Hindlimb muscle (tissue), 1 donor: ENCODE data around the gene MXRA5. TPM values are rescaled to one million over a fixed set of nuclear protein-coding genes. Genes with fewer than 3 reads are reported as not detected.
"Not testable (repeated sequence)": the region's sequence is repeated elsewhere in the genome, so short reads cannot be mapped to it uniquely, and the experiment has no call there.

Experiments used
- DNase-seq: peaks from one replicate; pipeline ENCODE4 v3.0.0-alpha.2; 2013
- polyA plus RNA-seq: library from polyadenylated mRNA; unstranded; fragments of 120-200 nt; gene quantifications from one replicate; pipeline ENCODE4 v1.2.1, GENCODE V29; 2013; ENCODE audit not compliant: insufficient read length

MXRA5 gene, protein sequence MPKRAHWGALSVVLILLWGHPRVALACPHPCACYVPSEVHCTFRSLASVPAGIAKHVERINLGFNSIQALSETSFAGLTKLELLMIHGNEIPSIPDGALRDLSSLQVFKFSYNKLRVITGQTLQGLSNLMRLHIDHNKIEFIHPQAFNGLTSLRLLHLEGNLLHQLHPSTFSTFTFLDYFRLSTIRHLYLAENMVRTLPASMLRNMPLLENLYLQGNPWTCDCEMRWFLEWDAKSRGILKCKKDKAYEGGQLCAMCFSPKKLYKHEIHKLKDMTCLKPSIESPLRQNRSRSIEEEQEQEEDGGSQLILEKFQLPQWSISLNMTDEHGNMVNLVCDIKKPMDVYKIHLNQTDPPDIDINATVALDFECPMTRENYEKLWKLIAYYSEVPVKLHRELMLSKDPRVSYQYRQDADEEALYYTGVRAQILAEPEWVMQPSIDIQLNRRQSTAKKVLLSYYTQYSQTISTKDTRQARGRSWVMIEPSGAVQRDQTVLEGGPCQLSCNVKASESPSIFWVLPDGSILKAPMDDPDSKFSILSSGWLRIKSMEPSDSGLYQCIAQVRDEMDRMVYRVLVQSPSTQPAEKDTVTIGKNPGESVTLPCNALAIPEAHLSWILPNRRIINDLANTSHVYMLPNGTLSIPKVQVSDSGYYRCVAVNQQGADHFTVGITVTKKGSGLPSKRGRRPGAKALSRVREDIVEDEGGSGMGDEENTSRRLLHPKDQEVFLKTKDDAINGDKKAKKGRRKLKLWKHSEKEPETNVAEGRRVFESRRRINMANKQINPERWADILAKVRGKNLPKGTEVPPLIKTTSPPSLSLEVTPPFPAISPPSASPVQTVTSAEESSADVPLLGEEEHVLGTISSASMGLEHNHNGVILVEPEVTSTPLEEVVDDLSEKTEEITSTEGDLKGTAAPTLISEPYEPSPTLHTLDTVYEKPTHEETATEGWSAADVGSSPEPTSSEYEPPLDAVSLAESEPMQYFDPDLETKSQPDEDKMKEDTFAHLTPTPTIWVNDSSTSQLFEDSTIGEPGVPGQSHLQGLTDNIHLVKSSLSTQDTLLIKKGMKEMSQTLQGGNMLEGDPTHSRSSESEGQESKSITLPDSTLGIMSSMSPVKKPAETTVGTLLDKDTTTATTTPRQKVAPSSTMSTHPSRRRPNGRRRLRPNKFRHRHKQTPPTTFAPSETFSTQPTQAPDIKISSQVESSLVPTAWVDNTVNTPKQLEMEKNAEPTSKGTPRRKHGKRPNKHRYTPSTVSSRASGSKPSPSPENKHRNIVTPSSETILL (N-terminal part only)
- 50.4 TPM for polyA plus RNA-seq

DNA sequence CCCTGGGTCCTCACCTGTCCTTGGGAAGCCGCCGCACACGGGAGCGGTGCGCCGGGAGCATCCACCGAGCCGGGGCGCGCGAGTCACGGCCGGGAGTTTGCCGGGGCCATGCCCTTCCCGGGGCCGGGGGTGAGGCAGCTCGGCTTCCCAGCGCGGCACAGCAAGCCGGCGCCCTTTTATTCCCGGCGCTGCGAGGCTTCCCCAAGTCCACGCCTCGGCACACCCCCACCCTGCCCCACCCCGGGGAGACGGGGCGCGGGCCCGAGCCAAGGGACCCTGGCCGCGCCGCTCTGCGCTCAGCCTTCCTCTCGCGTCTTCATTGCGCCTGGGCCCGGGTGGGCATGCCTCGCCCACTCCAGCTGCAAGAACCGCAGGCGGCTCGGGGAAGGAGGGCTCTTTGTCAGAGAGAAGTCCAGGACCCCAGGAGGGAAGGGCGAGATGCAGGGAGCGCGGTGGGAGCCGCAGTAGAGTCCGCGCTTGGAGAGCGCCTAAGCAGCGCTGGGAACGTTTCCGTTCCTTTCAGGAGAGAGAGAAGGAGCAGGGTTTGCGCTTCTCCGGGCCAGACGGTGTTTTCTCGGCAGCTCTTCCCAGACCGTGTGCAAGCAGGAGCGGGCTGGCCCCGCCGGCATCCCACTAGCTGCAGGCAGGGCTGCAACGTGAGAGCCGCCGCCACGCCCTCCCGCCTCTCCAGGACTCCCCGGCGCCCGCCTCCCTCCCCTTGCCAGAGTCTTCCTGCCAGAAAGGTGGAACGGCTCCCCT lies at the start of gene MXRA5:
MXRA5 (minus strand) TSS at position 152 of the 759 bp plus-strand sequence. CDS start 2,819 bp downstream, outside the sequence.
- peak; percentile 58 for DNase-seq

DNA sequence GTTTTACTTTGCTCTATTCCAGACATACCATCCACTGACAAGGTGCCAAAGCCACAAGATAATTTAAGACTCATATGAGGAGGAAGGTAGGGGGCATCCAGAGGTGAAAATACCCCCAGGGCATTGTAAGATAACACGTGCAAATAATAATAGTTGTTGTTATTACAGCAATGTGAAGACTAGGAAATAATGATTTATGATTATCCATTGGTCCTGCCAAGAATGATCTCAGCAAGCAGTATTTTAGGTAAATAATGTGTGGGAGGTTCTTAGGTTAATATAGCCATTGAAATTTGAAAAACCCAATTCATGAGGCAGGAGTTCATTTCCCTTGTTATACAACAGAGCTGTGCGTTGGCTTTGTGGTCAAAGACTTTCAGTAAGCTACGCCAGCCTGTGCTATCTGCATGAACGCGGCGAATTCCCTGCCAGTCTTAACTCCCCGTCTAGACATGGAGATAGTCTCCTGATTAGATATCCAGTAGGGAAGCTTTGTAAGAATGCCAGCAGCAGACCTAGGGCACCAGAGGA lies 47.2 kb upstream of the MXRA5 start:
- DNase-seq = peak; percentile 55

DNA sequence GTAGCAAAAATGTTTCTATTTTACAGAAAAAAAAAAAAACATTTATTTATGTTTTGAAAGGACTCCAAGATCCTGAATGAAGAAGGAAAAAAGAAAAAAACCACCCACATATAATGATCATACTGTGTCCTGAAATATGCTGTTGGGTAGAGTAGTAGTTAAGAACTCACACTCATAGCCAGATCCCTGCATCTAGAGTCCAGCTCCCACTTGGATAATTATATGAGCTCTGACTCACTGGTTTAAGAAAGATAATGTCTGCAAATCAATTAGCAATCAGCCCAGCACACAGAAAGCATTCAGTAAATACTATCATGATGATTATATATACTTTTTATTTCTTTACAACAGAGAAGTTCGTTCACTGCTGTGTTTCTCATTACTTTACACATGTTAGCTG lies 46.7 kb upstream of the MXRA5 start:
- DNase-seq = peak; percentile 30

DNA sequence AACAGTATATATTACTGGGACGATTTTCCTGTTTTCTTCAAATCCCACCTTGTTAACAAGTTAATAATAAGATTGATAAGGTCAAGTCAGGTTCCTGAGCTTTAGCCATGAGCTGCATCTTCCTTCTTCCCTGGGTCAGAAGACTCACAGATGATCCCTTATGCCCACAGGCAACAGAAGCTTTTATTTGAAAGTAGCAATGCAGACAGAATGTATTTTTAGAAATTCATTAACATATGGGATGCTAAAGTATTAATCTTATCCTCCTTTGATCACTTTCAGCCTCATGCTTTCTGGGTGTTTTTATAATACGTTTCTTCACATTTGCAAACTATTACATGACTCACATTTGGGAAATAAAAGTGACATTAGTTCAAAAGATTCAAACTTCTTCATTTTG lies 42.0 kb upstream of the MXRA5 start:
- DNase-seq = no peak

DNA sequence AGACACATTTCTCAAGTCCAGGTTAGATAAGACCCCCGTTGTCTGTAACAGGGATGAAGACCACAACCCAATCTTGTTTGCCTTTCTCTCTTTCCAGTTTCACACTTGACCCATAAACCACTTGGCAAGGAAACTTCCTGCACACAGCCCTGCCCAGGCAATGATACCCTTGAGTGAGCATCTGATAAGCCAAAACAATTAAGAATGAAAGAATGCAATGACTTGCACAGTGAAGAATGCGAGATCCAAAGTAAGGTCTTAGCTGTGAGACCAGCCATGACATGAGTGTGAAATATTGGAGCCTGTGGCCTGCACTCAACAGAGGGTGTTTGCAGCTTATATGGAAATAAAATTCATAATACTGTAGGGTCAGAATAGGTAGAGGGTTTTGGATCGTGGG lies 37.9 kb upstream of the MXRA5 start:
- no peak for DNase-seq

DNA sequence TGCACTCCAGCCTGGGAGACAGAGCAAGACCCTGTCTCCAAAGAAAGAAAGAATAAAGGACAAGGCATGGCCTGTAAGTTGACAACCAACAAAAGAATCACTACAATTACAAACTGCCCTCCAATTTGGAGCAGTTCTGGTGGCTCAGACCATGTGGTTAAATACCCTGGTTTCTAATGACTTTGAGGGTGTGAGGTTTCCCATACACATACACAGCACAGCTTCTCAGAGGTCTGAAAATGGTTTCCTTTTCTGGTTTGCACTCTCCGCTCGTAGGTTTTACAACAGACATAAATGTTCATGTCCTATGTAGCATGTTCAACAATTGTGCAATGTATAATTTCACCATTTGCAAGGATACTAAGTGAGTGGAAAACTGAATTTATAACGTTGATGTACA lies 34.2 kb upstream of the MXRA5 start:
- DNase-seq = no peak

DNA sequence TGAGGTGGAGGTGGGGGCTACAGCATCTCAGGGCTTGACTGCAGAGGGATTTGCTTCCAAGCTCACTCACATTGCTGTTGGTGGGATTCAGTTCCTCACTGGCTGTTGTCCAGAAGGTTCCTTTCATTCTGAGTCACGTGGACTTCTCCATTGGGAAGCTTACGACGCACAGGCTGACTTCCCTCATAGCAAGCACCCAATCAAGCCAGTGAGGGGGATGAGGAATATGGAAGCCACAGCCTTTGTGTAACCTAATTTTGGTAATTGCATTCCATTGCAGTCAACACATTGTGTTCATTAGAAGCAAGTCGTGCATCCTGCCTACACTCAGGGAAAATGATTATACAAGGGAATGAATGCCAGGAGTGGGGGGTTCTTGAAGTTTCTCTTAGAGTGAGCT lies 32.7 kb upstream of the MXRA5 start:
- DNase-seq = no peak

DNA sequence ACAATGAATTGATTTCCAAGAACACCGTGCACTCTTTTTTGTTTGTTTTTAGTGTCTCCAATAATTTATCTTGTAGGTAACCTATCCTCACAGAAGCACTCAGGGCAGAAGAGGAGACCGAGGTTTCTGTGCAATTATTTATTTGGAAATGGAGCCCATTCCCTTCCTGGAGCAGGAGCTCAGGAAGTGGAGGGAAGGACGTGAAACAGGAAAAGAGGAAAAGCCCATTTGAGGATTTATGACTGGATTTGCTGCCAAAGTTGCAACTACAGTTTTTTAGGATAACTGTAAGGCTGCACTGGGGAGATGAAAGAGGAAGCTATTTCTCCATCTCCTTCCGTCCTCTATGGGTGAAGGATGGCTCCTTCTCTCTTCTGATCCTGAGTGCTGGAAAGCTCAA lies 31.7 kb upstream of the MXRA5 start:
- no peak for DNase-seq

DNA sequence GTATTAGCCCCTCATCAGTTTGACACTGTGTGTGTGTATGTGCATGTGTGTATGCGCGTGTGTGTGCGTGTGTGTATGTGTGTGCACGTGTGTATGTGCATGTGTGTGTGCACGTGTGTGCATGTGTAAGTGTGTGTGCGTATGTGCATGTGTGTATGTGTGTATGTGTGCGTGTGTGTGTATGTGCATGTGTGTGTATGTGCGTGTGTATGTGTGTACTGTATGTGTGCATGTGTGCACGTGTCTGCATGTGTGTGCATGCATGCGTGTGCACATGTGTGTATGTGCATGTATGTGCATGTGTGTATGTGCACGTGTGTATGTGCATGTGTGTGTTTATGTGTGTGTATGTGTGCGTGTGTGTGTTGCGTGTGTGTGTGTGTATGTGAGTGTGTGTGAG lies 31.1 kb upstream of the MXRA5 start:
- DNase-seq = no peak

DNA sequence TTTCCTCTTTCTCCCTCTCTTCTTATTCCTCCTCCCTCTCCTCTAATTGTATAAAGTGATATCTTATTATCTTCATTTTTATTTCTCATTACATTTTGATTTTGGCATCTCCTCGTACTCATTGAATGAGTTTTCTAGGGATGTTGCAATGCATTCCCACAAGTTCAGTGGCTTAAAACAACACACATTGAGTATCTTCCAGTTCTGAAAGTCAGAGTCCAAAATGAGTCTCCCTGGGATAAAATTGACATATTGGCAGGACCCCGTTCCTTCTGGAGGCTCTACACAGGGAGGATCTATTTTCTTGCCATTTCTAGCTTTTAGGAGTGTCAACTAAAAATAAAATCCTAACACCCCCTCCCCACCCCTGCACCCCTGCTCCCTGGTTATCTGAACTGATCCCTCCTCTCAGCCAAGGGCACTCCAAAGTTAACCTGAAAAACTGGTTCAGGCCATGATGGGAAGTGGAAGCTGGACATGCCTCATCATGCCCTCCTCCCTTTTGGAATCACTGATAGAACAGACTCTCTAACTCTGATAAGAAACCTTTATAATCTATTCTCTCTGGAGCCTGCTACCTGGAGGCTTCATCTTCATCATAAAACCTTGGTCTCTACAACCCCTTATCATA lies 29.5 kb upstream of the MXRA5 start:
- DNase-seq = not testable (repeated sequence)

DNA sequence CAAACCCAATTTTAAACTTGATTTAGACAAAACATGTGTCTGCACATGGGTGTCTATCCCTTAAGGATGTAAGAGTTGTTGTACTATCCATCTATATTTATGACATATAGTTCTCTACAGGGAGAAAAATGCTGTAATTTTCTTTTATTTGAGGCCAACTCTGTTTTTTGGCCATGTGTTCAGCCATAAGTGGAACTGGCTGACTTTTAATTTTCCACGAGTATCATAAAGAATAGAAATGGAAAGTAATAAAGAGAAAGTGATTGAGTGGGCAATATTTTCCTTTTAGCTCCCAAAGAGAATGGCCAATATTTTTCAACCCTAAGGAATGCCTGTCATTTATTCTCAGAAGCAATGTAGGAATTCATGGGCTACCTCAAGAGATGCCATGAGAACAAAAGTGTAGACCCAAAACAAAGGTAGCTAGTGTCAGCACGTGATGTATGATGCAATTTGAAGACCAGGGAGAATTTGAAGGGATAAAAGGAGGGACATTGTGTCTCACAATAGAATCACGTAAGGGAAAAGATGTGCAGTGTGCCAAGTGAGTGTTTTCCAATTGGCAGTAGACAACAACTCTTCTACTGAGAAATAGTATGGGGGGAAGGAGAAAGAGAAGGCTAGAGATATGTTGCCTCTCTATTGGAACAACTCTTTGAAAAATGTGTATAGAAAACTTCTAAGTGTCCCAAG lies 27.8 kb upstream of the MXRA5 start:
- no peak for DNase-seq

DNA sequence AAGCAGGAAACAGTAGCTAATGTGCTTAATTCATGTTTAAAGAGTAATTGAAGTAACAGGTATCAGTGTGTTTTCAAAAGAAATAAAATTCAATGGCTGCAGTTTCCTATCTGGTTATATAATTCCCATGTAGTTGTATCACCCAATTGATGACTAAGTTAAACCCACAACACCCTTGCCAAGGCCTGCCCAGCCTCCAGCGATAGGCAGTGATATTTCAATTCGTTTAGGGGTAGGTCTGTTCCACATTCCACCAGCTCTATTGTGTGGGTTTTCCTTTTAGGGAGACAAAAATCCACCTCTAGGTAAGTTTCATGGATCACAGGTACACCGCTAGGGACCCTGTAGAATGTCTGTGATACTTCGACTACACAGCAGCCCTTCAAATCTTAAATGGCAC lies 24.7 kb upstream of the MXRA5 start:
- no peak for DNase-seq

DNA sequence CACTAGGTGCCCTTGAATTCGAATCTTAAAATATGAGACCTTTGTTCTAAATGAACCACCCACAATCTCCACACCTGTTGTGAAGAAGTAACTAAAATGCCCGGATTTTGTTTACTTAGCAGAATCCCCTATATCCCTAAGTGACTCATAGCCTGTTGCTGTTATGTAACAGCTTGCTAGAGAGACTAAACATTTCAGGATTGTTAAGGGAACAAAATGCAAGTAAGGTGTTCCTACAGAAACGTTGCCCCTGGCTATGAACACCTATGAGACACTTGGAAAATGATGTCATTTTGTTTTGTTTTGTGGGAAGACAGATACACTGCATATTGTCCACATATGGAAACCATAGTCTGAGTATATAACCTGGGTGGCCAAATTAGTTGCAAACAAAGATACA lies 24.2 kb upstream of the MXRA5 start:
- no peak for DNase-seq

DNA sequence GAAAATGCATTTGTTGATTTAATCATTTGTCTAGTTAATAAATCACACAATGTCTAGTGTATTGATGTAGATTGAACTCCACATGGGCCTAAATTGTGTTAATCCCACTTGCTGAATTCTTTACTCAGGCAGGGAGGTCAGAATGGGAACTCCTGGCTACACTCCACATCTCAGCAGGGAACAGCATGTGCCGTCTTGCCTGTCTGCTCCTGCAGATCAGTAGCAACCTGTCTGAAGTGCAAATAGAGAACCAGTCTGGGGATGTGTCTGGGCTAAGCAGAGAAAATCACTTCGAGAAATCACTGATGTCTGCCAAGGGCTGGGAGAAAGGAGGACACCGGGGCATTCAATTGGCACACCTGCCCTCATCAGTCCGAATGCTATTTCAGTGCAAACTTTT lies 16.5 kb upstream of the MXRA5 start:
- DNase-seq = no peak

DNA sequence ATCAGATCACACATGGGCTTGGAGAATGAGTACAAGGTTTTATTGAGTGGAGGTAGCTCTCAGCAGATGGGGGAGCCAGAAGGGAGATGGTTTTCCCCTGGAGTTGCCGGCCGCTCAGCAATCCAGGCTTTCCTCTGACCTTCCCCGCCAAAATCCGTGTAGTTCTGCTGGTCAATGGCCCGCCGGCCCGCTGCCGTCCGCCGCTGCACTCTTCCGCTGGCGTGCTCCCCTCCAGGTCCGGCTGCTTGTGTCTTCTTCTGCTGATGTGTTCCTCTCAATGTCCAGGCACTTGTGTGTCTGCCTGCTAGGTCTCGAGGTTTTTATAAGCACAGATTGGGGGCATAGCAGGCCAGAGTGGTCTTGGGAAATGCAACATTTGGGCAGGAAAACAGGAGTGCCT lies 14.4 kb upstream of the MXRA5 start:
- no peak for DNase-seq

DNA sequence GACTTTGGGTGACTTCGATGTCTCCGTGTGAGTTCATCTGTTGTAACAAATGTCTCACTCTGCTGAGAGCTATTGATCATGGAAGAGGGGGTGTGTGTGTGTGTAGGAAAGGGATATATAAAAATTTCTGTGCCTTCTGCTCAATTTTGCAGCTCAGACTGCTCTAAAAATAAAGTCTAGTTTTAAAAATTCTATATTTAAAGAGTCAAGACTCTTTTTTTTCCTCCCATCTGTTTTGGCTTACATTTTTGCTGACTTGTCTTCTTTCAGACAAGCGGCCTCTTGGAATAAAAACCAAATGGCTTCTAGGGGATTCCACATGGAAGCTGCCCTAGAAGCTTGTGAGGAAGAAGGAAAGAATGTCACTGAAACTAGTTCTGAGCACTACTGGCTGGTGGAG lies 6.3 kb upstream of the MXRA5 start:
- not testable (repeated sequence) for DNase-seq

DNA sequence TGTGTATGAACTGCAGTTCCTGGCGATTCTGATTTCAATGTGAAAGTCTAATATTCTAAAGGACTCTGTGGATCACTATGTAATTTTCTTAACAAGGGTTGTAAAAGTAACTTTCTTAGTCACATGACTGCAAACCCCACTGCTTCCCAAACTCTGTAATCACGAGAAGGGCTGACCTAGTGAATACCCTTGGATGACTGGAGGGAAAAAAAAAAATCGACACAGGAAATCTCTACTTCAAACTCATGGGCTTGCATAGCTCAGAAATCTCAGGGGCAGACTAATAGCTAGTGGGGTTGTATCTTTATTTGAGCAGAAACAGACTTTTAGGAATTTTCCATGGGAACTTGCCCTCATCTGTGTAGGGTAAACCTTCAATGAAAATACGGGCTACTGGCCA lies 4.8 kb upstream of the MXRA5 start:
- no peak for DNase-seq

DNA sequence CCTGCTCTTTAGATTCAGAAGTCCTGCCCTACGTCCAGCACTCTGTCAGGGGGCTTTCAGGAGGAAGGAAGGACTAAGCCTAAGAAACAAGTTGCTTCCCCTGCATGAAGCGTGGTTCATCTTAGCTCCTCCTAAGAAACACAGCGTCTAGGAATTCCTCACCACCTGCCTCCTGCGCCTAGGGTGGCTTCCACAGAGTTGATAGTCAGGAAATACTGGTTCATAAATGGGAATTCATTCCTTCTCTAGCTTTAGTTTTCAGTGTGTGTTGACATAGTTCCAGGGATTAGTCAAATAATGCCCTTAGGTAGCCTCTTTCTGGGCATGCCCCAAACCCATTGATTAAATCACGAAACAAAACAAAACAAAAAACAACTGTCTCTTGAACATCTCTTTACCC lies 1.7 kb upstream of the MXRA5 start:
- no peak for DNase-seq

DNA sequence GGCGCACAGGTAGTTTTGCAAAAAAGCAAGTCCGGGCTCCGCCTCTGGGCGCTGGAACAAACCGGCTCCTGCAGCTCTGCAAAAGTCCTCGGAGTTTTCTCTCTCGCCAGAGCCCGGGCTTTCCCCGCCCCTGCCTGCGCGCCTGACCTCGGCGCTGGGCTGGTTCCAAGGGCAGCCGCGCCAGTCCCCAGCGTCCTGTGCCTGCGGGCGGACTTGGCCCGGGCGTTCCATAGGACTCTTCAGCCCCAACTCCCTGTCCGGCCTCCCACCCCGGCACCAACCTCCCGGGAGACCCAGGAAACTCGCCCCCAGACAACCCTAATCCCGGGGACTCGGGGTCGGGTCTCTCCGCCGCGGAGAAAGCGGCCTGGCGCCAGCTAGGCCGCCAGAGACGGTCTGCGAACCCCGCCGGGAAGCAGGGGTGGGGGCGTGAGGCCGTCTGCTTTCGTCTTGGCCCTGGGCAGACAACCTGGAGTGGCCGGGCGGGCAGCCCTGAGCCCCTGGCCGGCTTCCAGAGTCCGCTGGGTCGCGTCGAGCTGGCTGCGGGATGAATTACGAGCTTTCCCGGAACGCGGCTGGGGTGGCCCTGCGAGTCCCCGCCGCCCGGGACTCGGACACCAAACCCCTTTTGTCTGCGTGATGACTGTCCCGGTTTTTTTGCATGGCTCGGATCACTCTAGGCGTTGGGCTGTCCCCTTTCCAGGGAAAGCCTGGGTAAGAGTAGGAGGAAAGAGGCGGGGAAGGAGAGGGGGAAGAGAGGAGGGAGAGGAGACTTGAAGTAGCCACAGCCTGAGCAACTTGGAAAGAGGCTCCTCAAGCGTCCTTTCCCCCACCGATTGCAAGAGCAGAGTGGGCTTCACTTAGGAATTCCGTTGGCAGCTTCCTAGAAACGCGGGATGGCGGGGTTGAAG lies 916 bp downstream of the MXRA5 start:
- DNase-seq = peak; percentile 67

DNA sequence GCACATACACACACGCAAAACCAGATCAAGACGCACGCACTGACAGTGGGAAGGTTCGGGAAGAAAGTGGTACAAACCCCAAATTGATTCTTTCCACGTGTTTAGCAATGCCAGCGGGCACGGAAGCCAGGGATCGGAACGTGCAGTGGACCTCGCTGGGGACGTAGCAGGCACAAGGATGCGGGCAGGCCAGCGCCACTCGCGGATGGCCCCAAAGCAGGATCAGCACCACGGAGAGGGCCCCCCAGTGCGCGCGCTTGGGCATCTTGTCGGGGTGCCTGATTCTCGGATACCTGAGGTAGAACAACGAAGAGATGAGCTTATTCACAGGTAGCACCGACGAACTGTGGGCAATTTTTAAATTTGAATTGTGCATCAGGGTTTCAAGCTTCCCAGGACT lies 2.9 kb downstream of the MXRA5 start:
- not testable (repeated sequence) for DNase-seq
